ENCODE results near the gene CEP164.

CEP164 gene

GRCh38 chr11:117424781-117425180 is 97.1 kb downstream of the CEP164 start:
- DNase-seq = peak; percentile 90

- no peak for DNase-seq
Observed at GRCh38 chr11:117425679-117426296, 98.1 kb downstream of the CEP164 start.

DNA sequence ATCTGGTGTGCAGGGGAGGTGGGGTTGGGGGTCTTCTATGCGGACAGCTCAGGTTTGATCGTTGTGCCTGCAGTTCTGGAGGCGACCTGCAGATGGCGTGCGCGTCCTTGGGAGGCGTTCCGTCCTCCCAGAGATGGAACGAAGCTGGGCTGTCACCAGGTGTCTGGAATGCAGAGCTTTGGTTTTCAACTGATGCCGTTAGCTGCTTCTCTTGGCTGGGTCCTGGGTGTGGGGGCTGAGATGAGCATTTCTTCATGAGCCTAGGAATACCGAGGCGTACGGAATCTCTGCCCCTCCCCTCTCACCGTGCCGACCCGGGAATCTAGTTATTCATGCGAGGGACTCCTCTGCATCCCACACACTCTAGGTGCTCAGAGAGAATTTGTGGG is 98.6 kb downstream of the CEP164 start:
- DNase-seq = peak; percentile 56

DNA sequence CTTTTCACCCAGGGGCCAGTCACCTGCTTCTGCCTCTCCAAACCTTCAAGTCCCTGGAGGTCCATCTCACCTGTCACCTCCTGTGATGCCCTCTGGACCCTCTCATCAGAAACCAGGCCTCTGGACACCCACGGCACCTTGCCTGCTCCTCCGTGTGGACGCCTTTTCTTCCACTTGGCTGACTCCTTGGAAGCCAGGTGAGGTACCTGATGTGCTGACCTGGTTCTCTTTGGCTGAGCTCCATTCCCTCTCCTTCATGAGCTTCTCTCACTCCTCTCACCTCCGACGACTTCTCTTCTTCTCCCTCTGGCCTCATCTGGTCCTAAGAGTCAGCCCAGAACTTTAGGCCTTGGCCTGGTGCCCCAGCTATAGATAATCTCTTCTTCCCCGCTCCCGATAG is 99.3 kb downstream of the CEP164 start:
- no peak for DNase-seq

- no peak for DNase-seq
Observed at GRCh38 chr11:117427356-117427874, 99.8 kb downstream of the CEP164 start.

DNA sequence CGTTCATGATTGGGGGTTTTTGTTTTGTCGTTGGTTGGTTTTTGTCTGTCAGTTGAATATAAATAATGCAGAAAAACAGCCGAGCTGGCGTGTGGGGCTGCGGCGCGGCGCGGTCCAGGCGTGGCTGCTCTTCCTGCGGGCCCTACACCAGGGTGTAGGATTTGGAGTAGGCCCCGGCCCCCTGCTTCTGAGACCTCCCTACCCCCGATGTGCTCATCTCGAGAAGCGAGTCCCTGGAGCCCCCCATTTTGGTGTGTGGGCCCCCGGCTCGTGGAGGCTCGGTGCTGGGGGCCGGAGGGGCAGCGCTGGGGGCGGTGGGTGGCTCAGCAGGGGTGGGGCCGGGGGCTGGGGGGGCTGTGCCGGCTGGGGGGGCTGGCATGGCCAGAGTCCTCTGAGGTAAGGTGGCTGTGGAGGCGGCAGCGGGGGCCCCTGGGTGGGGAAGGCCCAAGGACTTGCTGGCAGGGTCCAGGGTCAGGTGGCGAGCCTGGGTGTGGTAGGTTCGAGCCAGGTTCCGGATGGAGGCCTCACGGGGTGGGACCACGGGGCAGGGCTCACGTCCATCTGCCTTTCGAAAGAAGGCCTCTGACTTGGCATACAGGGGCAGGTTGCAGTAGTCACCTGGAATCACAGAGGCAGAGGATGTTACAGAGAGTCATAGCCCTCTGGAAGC is 100.7 kb downstream of the CEP164 start:
- no peak for DNase-seq

- DNase-seq = no peak
Observed at GRCh38 chr11:117428856-117429229, 101.2 kb downstream of the CEP164 start.

- DNase-seq = no peak
Observed at GRCh38 chr11:117430293-117430955, 102.8 kb downstream of the CEP164 start.

- no peak for DNase-seq
Observed at GRCh38 chr11:117431436-117431835, 103.8 kb downstream of the CEP164 start.

GRCh38 chr11:117433717-117434116 is 106.1 kb downstream of the CEP164 start:
- no peak for DNase-seq

DNA sequence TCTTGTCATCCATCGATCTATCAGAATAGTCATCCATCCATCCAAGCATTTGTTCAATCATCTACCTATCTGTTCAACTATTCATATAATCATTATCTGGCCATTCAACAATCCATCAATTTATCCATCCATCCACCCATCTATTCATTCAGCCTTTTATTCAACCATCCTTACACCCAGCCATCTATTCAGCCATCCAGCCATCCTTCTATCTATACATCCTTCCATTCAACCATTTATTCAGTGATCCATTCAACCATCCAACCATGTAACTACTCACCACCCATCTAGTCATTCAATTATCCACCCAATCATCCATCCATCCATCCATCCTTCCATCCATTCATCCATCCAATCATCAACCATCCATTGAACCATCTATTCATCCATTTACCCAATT is 106.8 kb downstream of the CEP164 start:
- no peak for DNase-seq

GRCh38 chr11:117435326-117435725 is 107.7 kb downstream of the CEP164 start:
- no peak for DNase-seq

- no peak for DNase-seq
Observed at GRCh38 chr11:117437041-117437790, 109.6 kb downstream of the CEP164 start.

DNA sequence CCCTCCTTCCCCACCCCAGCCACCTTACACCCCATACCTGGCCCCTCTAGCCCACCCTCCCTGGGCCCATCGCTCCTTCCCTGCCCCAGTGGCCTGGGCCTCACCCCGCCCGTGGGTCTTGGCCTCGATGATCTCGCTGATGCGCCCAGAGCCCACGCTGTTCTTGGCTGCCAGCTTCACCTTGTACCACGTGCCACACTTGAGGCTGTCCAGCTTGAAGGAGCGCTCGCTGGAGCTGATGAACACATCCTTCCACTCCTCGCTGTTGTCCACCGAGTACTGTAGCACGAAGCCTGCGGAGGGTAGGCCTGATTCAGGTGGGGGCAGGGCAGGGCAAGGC is 110.1 kb downstream of the CEP164 start:
- no peak for DNase-seq

- no peak for DNase-seq
Observed at GRCh38 chr11:117438371-117439000, 110.8 kb downstream of the CEP164 start.

GRCh38 chr11:117439256-117439655 is 111.6 kb downstream of the CEP164 start:
- DNase-seq = no peak

GRCh38 chr11:117440258-117440657 is 112.6 kb downstream of the CEP164 start:
- DNase-seq = no peak

DNA sequence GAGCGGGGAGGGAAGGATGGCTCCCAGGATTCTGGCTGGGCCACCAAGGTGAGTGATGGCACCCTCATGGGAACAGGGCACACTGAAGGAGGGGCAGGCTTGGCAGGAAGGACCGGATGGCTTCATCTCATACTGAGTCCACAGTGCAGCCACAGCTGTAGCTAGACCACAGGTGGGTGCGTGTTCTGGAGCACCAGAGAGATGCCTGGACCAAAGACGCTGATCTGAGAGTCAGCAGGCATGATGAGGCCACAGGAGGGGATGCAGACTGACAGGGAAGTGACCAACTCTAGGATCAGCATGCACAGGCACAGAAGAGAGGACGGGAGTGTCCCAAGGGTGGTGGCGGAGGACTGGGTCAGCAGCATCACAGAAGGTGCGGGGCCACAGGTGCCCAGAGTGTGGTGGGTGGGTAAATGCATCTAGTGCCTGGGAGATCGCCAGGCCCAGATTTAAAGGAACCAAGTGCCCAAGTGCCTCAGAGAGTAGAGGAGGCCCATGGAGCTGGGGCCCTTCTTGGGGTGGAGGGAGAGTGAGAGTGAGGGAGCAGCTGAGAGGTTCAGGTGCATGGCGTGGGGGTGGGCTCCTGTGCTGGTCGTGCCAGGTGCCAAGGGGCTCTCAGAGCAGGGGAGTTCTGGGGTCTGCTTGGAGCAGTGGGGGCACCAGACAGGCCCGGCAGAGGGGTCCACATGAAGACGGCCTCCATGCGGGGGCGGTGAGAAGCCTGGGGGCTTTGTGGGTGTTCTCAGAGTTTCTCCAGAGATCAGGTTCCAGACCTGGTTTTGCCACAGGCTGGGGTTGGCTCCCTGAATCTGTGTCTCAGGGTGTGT is 113.7 kb downstream of the CEP164 start:
- DNase-seq = no peak

DNA sequence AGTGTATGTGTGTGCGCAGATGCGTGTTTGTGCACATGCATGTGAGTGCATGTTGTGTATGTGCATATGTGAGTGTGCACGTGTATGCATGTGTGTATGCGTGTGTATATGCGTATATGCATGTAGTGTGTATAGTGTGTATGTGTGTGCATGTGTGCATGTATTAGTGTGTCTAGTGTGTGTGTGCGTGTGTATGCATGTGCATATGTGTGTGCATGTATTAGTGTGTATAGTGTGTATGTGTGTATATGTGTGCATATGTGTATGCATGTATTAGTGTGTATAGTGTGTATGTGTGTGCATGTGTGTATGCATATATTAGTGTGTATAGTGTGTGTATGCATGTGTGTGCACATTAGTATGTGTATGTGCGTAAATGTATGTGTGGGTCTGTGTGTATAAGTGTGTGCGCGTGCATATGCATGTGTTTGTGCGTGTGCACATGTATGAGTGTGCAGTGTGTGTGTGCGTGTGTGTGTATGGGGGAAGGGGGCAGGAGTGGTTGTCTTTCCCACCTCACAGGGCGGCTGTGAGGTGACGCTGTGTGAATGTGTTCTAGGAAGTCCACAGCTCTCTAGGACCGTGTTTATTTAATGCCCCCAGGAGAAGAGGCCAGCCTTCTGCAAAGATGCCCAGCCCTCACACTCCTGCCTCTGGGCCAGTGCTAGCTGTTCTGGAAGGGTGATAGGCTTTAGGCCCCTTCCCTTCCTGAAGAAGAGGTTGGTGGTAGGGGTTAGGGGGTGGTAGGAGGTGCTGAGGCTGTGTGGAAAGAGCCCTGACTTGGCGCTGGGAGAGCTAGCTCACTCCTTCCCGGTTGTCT is 114.6 kb downstream of the CEP164 start:
- no peak for DNase-seq

GRCh38 chr11:117442869-117443239 is 115.2 kb downstream of the CEP164 start:
- DNase-seq = no peak

Data from DMS79 (cell line).